K562 (cell line): ENCODE measurements around the gene LINC00632.

ENCODE experiments used
- BRCA1 ChIP-seq, 2 experiments: fragments of 450-650 bp in 1 of 2; sonication (generic) in 1 of 2; formaldehyde crosslinking in 1 of 2; IDR thresholded peaks; 2 replicates each; pipeline versions ENCODE4 v1.5.0 to v1.6.1; 2017 to 2020; ENCODE audit warnings: mild to moderate bottlenecking in 1 of 2, missing genetic modification reagents in 1 of 2
- MEIS2 ChIP-seq: fragments of 450-650 bp; IDR thresholded peaks from 2 replicates; pipeline ENCODE4 v1.6.1; 2014; ENCODE audit warnings: mild to moderate bottlenecking; ENCODE audit not compliant: partially characterized antibody
- NR2C1 ChIP-seq, 2 experiments: fragments of 450-650 bp; IDR thresholded peaks; 2 replicates each; pipeline ENCODE4 v1.6.1; 2017; ENCODE audit warnings: mild to moderate bottlenecking in 2 of 2, antibody characterized with exemption in 1 of 2, inconsistent platforms in 1 of 2, missing compliant biosample characterization in 1 of 2, missing genetic modification characterization in 1 of 2
- STAT5B ChIP-seq: fragments of 250-450 bp; sonication (Bioruptor Pico); IDR thresholded peaks from 2 replicates; pipeline ENCODE4 v1.8.0; 2021; ENCODE audit warnings: mild to moderate bottlenecking, inconsistent platforms
- TF ChIP-seq, protein P1 (sequence below), 2 experiments: IDR thresholded peaks; 2 replicates each; pipeline ENCODE4 v1.6.1; 2012; ENCODE audit warnings: improper control_type of control experiment in 2 of 2, low read depth in 2 of 2, low read length in 2 of 2, borderline replicate concordance in 1 of 2
- TF ChIP-seq, protein P2 (sequence below), 3 experiments: IDR thresholded peaks in 2 of 3; conservative IDR thresholded peaks in 1 of 3; 2 replicates each; pipeline ENCODE4 v1.5.1; 2011 to 2012; ENCODE audit warnings: low read length in 3 of 3, mild to moderate bottlenecking in 3 of 3, control low read depth in 2 of 3, improper control_type of control experiment in 1 of 3, inconsistent platforms in 1 of 3, low read depth in 1 of 3, mixed read lengths in 1 of 3, moderate library complexity in 1 of 3; ENCODE audit not compliant: insufficient read depth in 2 of 3
- TF ChIP-seq, protein P3 (sequence below): sonication (generic); formaldehyde crosslinking; IDR thresholded peaks from 2 replicates; pipeline ENCODE4 v1.8.0; 2022; ENCODE audit warnings: mild to moderate bottlenecking, missing genetic modification reagents
- TF ChIP-seq, protein P4 (sequence below), 2 experiments: fragments of 450-650 bp in 1 of 2; sonication (generic) in 1 of 2; formaldehyde crosslinking in 1 of 2; IDR thresholded peaks in 1 of 2; conservative IDR thresholded peaks in 1 of 2; 2 replicates each; pipeline versions ENCODE4 v1.6.1 to v1.8.1; 2016 to 2023; ENCODE audit warnings: mild to moderate bottlenecking in 2 of 2, moderate library complexity in 2 of 2, inconsistent platforms in 1 of 2, missing genetic modification reagents in 1 of 2
- TF ChIP-seq, protein P5 (sequence below): fragments of 250-450 bp; sonication (Bioruptor Pico); IDR thresholded peaks from 2 replicates; pipeline ENCODE4 v1.4.0; 2020

DNA sequence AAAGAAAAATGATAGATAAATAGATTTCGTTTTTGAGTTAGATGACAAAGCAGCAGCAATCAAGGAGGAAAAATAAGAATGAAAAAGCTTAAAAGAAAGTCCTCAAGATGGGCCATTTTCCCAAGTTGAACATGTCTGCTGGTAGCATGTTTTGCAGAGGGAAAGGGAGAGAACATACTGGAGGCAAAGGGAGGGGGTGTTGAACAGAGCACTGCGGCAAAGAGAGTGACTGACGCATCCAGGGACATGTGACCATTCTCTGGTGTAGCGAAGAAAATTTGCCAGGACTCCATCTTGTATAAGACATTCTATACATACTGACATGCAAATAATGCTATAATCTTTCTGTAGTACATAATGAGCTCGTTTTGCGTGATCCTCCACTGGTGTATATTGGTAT lies 1.2 kb downstream of the LINC00632 start:
- TF ChIP-seq, protein P1, sequence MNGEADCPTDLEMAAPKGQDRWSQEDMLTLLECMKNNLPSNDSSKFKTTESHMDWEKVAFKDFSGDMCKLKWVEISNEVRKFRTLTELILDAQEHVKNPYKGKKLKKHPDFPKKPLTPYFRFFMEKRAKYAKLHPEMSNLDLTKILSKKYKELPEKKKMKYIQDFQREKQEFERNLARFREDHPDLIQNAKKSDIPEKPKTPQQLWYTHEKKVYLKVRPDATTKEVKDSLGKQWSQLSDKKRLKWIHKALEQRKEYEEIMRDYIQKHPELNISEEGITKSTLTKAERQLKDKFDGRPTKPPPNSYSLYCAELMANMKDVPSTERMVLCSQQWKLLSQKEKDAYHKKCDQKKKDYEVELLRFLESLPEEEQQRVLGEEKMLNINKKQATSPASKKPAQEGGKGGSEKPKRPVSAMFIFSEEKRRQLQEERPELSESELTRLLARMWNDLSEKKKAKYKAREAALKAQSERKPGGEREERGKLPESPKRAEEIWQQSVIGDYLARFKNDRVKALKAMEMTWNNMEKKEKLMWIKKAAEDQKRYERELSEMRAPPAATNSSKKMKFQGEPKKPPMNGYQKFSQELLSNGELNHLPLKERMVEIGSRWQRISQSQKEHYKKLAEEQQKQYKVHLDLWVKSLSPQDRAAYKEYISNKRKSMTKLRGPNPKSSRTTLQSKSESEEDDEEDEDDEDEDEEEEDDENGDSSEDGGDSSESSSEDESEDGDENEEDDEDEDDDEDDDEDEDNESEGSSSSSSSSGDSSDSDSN (IDR thresholded peaks at IDR 0.05; ENCODE audit: borderline replicate concordance in 1 of 2, low read depth in 2 of 2, low read length in 2 of 2): no peak
- TF ChIP-seq MEIS2 (no peak), BRCA1 (IDR thresholded peaks at IDR 0.05) (no peak), BRCA1 (CRISPR knock-in tag; IDR thresholded peaks at IDR 0.05) (no peak), STAT5B (no peak), NR2C1 (IDR thresholded peaks at IDR 0.05) (no peak), NR2C1 (tag; IDR thresholded peaks at IDR 0.05) (no peak)
- TF ChIP-seq, protein P2, sequence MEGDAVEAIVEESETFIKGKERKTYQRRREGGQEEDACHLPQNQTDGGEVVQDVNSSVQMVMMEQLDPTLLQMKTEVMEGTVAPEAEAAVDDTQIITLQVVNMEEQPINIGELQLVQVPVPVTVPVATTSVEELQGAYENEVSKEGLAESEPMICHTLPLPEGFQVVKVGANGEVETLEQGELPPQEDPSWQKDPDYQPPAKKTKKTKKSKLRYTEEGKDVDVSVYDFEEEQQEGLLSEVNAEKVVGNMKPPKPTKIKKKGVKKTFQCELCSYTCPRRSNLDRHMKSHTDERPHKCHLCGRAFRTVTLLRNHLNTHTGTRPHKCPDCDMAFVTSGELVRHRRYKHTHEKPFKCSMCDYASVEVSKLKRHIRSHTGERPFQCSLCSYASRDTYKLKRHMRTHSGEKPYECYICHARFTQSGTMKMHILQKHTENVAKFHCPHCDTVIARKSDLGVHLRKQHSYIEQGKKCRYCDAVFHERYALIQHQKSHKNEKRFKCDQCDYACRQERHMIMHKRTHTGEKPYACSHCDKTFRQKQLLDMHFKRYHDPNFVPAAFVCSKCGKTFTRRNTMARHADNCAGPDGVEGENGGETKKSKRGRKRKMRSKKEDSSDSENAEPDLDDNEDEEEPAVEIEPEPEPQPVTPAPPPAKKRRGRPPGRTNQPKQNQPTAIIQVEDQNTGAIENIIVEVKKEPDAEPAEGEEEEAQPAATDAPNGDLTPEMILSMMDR (IDR thresholded peaks at IDR 0.05 in 2 of 3, conservative IDR thresholded peaks at IDR 0.05 in 1 of 3; ENCODE audit: insufficient read depth in 2 of 3, low read depth in 1 of 3, low read length in 3 of 3): no peak
- TF ChIP-seq, protein P3, sequence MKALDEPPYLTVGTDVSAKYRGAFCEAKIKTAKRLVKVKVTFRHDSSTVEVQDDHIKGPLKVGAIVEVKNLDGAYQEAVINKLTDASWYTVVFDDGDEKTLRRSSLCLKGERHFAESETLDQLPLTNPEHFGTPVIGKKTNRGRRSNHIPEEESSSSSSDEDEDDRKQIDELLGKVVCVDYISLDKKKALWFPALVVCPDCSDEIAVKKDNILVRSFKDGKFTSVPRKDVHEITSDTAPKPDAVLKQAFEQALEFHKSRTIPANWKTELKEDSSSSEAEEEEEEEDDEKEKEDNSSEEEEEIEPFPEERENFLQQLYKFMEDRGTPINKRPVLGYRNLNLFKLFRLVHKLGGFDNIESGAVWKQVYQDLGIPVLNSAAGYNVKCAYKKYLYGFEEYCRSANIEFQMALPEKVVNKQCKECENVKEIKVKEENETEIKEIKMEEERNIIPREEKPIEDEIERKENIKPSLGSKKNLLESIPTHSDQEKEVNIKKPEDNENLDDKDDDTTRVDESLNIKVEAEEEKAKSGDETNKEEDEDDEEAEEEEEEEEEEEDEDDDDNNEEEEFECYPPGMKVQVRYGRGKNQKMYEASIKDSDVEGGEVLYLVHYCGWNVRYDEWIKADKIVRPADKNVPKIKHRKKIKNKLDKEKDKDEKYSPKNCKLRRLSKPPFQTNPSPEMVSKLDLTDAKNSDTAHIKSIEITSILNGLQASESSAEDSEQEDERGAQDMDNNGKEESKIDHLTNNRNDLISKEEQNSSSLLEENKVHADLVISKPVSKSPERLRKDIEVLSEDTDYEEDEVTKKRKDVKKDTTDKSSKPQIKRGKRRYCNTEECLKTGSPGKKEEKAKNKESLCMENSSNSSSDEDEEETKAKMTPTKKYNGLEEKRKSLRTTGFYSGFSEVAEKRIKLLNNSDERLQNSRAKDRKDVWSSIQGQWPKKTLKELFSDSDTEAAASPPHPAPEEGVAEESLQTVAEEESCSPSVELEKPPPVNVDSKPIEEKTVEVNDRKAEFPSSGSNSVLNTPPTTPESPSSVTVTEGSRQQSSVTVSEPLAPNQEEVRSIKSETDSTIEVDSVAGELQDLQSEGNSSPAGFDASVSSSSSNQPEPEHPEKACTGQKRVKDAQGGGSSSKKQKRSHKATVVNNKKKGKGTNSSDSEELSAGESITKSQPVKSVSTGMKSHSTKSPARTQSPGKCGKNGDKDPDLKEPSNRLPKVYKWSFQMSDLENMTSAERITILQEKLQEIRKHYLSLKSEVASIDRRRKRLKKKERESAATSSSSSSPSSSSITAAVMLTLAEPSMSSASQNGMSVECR (CRISPR knock-in tag): no peak
- TF ChIP-seq, protein P4, sequence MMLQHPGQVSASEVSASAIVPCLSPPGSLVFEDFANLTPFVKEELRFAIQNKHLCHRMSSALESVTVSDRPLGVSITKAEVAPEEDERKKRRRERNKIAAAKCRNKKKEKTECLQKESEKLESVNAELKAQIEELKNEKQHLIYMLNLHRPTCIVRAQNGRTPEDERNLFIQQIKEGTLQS (IDR thresholded peaks at IDR 0.05): no peak
- TF ChIP-seq, protein P4 (CRISPR knock-in tag; conservative IDR thresholded peaks at IDR 0.05): no peak
- TF ChIP-seq, protein P5, sequence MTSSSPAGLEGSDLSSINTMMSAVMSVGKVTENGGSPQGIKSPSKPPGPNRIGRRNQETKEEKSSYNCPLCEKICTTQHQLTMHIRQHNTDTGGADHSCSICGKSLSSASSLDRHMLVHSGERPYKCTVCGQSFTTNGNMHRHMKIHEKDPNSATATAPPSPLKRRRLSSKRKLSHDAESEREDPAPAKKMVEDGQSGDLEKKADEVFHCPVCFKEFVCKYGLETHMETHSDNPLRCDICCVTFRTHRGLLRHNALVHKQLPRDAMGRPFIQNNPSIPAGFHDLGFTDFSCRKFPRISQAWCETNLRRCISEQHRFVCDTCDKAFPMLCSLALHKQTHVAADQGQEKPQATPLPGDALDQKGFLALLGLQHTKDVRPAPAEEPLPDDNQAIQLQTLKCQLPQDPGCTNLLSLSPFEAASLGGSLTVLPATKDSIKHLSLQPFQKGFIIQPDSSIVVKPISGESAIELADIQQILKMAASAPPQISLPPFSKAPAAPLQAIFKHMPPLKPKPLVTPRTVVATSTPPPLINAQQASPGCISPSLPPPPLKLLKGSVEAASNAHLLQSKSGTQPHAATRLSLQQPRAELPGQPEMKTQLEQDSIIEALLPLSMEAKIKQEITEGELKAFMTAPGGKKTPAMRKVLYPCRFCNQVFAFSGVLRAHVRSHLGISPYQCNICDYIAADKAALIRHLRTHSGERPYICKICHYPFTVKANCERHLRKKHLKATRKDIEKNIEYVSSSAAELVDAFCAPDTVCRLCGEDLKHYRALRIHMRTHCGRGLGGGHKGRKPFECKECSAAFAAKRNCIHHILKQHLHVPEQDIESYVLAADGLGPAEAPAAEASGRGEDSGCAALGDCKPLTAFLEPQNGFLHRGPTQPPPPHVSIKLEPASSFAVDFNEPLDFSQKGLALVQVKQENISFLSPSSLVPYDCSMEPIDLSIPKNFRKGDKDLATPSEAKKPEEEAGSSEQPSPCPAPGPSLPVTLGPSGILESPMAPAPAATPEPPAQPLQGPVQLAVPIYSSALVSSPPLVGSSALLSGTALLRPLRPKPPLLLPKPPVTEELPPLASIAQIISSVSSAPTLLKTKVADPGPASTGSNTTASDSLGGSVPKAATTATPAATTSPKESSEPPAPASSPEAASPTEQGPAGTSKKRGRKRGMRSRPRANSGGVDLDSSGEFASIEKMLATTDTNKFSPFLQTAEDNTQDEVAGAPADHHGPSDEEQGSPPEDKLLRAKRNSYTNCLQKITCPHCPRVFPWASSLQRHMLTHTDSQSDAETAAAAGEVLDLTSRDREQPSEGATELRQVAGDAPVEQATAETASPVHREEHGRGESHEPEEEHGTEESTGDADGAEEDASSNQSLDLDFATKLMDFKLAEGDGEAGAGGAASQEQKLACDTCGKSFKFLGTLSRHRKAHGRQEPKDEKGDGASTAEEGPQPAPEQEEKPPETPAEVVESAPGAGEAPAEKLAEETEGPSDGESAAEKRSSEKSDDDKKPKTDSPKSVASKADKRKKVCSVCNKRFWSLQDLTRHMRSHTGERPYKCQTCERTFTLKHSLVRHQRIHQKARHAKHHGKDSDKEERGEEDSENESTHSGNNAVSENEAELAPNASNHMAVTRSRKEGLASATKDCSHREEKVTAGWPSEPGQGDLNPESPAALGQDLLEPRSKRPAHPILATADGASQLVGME (CRISPR knock-in tag): no peak
